HG03103 (cell line): Measurements from ENCODE around the gene STEAP3.

Source experiments
- ATAC-seq: cut with Tn5 transposase; IDR thresholded peaks from one replicate; pipeline ENCODE4 v1.9.1; 2021; ENCODE audit warnings: low read depth; ENCODE audit not compliant: unreplicated experiment

STEAP3 gene

GRCh38 chr2:119197529-119198239, 25.9 kb upstream of the STEAP3 start:
- ATAC-seq = no peak

- no peak for ATAC-seq
Observed at GRCh38 chr2:119198240-119198840, 25.3 kb upstream of the STEAP3 start.

GRCh38 chr2:119201815-119202214, 21.8 kb upstream of the STEAP3 start:
- no peak for ATAC-seq

- no peak for ATAC-seq
Observed at GRCh38 chr2:119202610-119203310, 20.9 kb upstream of the STEAP3 start.

GRCh38 chr2:119204525-119204924, 19.1 kb upstream of the STEAP3 start:
- ATAC-seq = no peak

- ATAC-seq = no peak
Observed at GRCh38 chr2:119205001-119205706, 18.5 kb upstream of the STEAP3 start.

GRCh38 chr2:119206201-119206600, 17.4 kb upstream of the STEAP3 start:
- ATAC-seq = no peak

GRCh38 chr2:119207447-119207846, 16.2 kb upstream of the STEAP3 start:
- ATAC-seq = no peak

GRCh38 chr2:119208791-119209203, 14.8 kb upstream of the STEAP3 start:
- no peak for ATAC-seq

- ATAC-seq = no peak
Observed at GRCh38 chr2:119212139-119212800, 11.4 kb upstream of the STEAP3 start.

- no peak for ATAC-seq
Observed at GRCh38 chr2:119214453-119215037, 9.1 kb upstream of the STEAP3 start.

- no peak for ATAC-seq
Observed at GRCh38 chr2:119216994-119217393, 6.6 kb upstream of the STEAP3 start.

GRCh38 chr2:119218478-119219064, 5.1 kb upstream of the STEAP3 start:
- no peak for ATAC-seq

GRCh38 chr2:119219873-119220272, 3.8 kb upstream of the STEAP3 start:
- no peak for ATAC-seq

- no peak for ATAC-seq
Observed at GRCh38 chr2:119220720-119221301, 2.8 kb upstream of the STEAP3 start.

- no peak for ATAC-seq
Observed at GRCh38 chr2:119221609-119222008, 2.0 kb upstream of the STEAP3 start.

- no peak for ATAC-seq
Observed at GRCh38 chr2:119222213-119222612, 1.4 kb upstream of the STEAP3 start.

GRCh38 chr2:119222863-119223520, 642 bp upstream of the STEAP3 start:
- no peak for ATAC-seq
